C4-2B (cell line): ENCODE measurements around the gene C10orf88.
"Not testable (repeated sequence)": the region's sequence is repeated elsewhere in the genome, so short reads cannot be mapped to it uniquely, and the experiment has no call there.

Experiments
- H3K27ac ChIP-seq: fragments of 450-650 bp; 2 replicates; pipeline ENCODE4 v1.5.1; 2017
- ZFX ChIP-seq: fragments of 450-650 bp; IDR thresholded peaks from 2 replicates; pipeline ENCODE4 v1.6.1; 2017
- TF ChIP-seq, protein P1 (sequence below): fragments of 450-650 bp; conservative IDR thresholded peaks from 2 replicates; pipeline ENCODE4 v1.5.1; 2017; ENCODE audit warnings: mild to moderate bottlenecking

C10orf88 gene

GRCh38 chr10:122931088-122931906, 22.7 kb downstream of the C10orf88 start:
- no peak for TF ChIP-seq ZFX
- TF ChIP-seq, protein P1, sequence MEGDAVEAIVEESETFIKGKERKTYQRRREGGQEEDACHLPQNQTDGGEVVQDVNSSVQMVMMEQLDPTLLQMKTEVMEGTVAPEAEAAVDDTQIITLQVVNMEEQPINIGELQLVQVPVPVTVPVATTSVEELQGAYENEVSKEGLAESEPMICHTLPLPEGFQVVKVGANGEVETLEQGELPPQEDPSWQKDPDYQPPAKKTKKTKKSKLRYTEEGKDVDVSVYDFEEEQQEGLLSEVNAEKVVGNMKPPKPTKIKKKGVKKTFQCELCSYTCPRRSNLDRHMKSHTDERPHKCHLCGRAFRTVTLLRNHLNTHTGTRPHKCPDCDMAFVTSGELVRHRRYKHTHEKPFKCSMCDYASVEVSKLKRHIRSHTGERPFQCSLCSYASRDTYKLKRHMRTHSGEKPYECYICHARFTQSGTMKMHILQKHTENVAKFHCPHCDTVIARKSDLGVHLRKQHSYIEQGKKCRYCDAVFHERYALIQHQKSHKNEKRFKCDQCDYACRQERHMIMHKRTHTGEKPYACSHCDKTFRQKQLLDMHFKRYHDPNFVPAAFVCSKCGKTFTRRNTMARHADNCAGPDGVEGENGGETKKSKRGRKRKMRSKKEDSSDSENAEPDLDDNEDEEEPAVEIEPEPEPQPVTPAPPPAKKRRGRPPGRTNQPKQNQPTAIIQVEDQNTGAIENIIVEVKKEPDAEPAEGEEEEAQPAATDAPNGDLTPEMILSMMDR: no peak
- no peak overlapping the region for H3K27ac ChIP-seq

DNA sequence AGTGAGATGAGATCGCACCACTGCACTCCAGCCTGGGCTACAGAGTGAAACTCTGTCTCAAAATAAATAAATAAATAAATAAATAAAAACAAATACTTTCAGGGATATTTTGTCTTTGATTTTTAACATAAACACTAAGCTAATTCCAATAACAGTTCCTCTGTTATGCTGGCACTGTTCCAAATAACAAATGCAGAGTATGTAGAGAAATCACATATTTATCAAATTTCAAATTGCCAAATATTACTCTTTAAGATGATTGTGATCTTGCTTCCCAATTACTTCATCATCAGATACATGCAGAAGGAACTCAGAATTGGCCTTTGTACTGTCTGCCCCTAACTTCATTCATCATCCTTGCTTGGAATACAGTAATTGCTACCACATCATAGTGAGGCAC, 23.9 kb downstream of the C10orf88 start:
- no peak for TF ChIP-seq ZFX
- TF ChIP-seq, protein P1: no peak
- H3K27ac ChIP-seq: no peak overlapping the region

- no peak overlapping the region for H3K27ac ChIP-seq
- TF ChIP-seq ZFX: no peak
- TF ChIP-seq, protein P1: no peak
Measured at GRCh38 chr10:122915700-122916099, 38.3 kb downstream of the C10orf88 start.

- TF ChIP-seq, protein P1: no peak
- TF ChIP-seq ZFX: no peak
- no peak overlapping the region for H3K27ac ChIP-seq
Measured at GRCh38 chr10:122911889-122912484, 42.0 kb downstream of the C10orf88 start.

- no peak for TF ChIP-seq ZFX
- TF ChIP-seq, protein P1: no peak
- H3K27ac ChIP-seq: no peak within 1 kb of the TSS
Measured at GRCh38 chr10:122910310-122910709, 43.7 kb downstream of the C10orf88 start, which contains the start of gene FAM24A. TSS of gene FAM24A (plus strand) at chr10:122910610. CDS start at chr10:122911635, 1,025 bp downstream.

GRCh38 chr10:122903861-122904260, 50.2 kb downstream of the C10orf88 start:
- H3K27ac ChIP-seq: not testable (repeated sequence)

DNA sequence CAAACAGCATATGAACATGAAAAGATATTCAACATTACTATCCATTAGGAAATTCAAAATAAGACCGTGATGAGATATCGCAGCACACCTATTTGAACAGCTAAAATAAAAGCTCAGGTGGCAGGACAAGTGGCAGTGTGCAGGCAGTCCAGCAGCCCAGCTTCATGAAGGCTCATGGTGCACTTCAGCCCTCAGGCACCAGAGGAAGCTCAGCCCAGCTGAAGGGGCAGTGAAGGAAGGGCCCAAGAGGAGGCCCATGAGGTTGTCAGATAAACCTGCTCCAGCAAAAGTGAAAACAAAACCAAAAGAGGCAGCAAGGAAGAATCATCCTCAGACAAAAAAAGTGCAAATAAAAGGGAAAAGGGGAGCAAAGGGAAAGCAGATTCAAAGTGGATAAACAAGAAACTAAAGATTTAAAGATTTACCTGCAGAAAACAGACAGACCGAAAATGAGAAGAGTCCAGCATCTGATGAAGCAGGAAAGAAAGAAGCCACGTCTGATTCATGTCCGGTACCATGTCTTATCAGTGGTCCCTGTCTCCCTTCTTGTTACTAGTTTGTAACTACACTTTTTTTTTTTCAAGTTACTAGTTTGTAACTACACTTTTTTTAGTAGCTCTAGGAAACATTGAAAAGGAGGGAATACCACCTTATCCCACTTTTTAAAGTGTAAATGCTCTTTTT, 59.6 kb downstream of the C10orf88 start:
- H3K27ac ChIP-seq: no peak overlapping the region
- no peak for TF ChIP-seq ZFX
- TF ChIP-seq, protein P1: no peak
